GM21526 (cell line): ENCODE results near the gene RPH3AL.
"Not testable (repeated sequence)": the region's sequence is repeated elsewhere in the genome, so short reads cannot be mapped to it uniquely, and the experiment has no call there.

ENCODE experiments used
- ATAC-seq: cut with Tn5 transposase; IDR thresholded peaks from one replicate; pipeline ENCODE4 v1.9.1; 2021; ENCODE audit warnings: moderate library complexity; ENCODE audit not compliant: unreplicated experiment, low FRiP score

RPH3AL gene

GRCh38 chr17:206941-207560, 145.6 kb downstream of the RPH3AL start:
- ATAC-seq, result no peak

DNA sequence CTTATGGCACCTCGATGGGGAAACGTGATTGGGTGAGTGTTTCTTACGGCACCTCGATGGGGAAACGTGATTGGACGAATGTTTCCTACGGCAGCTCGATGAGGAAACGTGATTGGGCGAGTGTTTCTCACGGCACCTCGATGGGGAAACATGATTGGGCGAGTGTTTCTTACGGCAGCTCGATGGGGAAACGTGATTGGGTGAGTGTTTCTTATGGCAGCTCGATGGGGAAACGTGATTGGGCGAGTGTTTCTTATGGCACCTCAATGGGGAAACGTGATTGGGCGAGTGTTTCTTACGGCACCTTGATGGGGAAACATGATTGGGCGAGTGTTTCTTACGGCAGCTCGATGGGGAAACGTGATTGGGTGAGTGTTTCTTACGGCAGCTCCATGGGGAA, 146.1 kb downstream of the RPH3AL start:
- ATAC-seq, result not testable (repeated sequence)

DNA sequence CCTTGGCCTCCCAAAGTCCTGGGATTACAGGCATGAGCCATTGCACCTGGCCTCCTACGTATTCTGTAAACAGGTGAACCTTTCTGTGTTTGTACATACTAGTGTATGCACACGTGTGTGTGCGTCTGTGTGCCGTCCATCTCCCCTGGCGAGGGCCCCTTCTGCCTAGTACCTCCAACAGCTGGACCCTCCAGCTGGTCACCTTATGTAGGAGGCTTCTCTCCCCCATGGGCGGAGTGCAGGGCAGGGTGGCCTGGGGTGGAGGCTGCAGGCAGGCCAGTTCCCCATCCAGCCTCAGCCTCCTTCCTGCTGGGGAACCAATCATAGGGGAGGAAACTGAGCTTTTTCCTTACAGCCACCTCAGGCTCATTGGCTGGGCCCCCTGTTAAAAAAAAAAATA, 146.8 kb downstream of the RPH3AL start:
- no peak for ATAC-seq

DNA sequence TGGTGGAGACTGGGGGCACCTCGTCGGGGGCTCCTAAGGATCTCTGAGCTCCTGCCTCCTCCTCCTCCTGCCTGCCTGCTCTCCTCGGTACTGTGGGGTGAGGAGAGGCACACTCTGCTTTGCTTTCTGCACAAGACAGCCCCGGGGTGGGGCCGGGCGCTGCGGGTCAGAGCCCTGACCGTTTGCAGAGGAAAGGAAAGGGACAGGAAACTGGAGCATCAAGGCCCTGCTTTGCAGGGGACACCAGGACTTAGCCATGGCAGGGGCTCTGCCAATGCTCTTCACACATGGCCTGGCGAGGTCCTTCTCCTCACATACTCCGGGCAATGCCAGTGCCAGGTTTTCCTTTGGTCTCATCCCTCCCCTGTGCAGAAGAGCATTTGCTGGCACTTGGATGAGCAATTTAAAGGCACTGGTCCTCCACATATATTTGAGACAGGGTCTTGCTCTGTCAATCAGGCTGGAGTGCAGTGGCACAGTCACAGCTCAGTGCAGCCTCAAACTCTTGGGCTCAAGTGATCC, 147.4 kb downstream of the RPH3AL start:
- ATAC-seq, result no peak

- ATAC-seq, result no peak
Observed at GRCh38 chr17:204427-205147, 148.0 kb downstream of the RPH3AL start.

- no peak for ATAC-seq
Observed at GRCh38 chr17:202501-202951, 150.1 kb downstream of the RPH3AL start.

- not testable (repeated sequence) for ATAC-seq
Observed at GRCh38 chr17:201736-202135, 150.9 kb downstream of the RPH3AL start.

DNA sequence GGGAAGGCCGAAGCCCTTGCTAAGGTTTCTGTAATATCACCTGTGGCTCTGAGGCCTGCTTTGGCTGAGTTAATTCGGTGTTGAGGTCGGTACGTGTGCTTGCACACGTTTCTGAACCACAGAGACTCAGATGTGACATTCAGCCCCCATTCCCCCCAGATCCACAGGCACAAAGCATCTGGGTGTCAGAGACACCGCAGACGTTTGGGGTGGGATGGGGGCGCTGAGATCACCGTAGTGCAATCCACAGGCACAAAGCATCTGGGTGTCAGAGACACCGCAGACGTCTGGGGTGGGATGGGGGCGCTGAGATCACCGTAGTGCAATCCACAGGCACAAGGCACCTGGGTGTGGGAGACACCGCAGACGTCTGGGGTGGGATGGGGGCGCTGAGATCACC, 151.3 kb downstream of the RPH3AL start:
- ATAC-seq, result not testable (repeated sequence)

GRCh38 chr17:200586-200985, 152.0 kb downstream of the RPH3AL start:
- no peak for ATAC-seq

DNA sequence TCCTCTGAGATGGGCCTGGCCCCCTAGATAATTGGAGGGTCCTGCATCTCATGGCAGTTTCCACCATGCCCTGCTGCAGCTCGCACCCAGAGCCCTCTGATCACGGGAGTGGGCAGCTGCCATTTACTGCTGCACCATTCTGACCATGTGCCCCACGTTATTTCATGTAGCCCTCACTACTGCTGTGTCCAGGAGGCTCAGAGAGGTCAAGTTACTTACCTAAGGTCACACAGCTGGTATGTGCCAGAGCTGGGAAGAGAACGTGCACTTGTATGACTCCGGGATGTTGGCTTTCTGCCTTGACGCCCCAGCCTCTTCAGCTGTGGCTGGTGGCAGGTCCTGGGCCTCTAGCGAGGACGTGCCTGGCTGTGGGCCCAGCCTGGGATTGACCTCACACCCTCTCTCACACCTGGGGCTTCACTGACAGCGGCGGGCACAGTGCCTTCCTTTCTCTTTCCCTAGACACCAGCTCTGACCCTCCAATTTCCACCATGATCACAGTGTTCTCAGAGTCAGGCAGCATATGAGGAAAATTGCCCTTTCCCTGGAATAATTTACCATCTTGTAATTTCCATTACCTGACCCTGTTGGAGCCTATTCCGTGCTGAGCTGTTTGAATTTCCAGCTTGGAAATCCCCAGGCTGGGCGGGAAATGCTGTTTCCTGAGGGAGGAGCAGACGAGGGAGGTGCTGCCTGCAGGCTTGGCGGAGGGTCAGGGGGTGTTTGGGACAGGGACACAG, 152.6 kb downstream of the RPH3AL start:
- ATAC-seq, result no peak

DNA sequence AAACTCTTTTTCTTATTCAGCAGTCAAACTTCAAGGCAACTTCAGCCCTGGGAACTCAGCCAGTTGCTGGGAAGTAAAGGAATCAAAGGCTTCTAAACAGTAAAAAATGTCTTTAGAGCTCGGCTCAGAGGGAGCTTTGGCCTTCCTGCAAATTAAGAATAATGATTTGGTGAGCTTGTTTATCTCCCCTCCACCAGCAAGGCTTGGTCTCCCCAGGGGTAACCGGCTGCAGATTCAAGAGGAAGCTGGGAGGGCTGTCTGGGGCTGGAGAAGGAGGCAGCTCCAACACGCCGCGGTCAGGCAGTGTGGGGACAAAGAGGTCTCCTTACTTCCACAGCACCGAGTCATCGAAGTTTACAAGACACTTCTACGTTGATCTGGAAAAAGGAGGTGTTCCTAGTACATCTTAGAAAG, 153.4 kb downstream of the RPH3AL start:
- ATAC-seq, result no peak

DNA sequence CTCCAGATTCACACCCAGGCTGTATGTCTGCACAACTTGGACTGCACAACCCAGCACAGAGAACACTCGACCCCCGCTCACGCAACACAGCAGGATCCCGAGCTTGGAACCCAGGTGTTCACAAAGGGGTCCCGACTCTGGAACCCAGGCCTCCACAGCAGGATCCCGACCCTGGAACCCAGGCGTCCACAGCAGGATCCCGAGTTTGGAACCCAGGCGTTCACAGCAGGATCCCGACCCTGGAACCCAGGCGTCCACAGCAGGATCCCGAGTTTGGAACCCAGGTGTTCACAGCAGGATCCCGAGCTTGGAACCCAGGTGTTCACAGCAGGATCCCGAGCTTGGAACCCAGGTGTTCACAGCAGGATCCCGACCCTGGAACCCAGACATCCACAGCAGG, 154.4 kb downstream of the RPH3AL start:
- ATAC-seq, result not testable (repeated sequence)

DNA sequence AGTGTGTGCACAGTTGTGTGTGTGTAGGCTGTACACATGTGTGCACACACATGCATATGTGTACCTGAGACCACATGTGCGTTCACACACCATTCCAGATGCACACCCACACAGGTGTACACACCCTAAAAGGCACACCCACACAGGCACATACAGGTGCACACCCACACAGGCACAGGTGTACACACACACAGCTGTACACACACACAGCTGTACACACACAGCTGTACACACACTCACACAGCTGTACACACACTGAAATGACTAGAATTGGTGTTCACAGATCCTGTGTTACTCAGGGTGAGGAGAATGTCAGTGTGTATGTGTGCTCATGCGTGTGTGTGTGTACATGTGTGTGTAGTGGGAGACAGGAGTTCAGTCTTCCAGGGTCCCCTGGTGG, 155.3 kb downstream of the RPH3AL start:
- no peak for ATAC-seq

DNA sequence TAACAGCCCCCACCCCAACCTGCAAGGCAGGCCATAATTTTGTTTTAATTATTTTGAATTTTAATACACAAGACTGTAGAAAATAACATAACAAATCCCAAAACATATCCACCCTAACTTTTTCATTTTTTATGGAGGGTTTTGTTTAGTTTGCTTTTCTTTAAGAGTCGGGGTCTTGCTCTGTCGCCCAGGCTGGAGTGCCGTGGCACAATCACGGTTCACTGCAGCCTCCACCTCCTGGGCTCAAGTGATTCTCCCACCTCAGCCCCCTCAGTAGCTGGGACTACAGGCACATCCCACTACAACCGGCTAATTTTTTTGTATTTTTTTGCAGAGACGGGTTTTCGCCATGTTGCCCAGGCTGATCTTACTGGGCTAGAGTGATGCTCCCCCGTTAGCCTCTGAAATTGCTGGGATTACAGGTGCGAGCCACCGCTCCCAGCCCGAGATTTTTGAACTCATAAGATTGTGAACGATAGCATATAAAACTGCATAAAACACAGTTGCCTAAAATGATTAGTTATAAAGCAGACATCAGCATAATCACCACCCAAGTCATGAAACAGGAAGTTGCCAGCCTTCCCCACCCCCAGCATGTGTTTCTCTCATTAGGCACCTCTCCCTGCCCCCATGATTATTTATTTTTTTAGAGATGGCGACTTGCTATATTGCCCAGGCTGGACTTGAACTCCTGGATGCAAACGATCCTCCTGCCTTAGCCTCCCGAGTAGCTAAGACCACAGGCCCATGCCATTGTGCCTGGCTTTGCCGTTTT, 157.6 kb downstream of the RPH3AL start:
- ATAC-seq, result no peak

GRCh38 chr17:193841-194806, 158.5 kb downstream of the RPH3AL start:
- ATAC-seq, result no peak

DNA sequence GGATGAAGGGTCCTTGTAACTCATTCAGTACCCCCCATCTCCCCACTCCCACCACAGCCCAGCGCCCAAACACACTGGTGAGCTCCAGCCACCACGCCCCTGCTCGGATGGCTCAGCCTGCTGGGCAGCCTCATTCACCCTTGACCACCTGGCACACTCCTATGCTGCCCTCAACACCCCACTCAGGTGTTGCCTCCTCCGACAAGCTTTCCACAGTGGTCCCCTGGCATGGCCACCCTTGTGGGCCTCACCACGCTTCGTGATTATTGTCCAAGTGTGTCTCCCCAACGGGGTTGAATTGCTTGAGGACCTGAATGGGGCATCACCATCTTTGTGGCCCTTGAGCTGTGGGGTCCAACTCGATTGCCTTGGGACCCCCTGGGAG, 159.2 kb downstream of the RPH3AL start:
- no peak for ATAC-seq

GRCh38 chr17:192666-193425, 159.8 kb downstream of the RPH3AL start:
- no peak for ATAC-seq

DNA sequence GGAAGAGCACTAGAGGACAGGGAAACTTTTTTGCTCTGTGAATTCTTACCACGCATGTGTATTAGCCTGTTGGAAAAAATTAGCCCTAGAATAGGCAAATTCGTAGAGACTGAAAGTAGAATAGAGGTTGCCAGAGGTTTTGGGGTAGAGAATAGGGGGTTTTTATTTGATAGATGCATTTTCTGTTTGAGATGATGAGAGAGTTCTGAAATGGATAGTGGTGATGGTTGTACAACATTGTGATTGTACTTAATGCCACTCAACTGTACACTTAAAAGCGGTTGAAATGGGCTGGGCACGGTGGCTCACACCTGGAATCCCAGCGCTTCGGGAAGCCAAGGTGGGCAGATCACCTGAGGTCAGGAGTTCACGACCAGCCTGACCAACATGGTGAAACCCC, 163.2 kb downstream of the RPH3AL start:
- no peak for ATAC-seq

GRCh38 chr17:187130-187529, 165.5 kb downstream of the RPH3AL start:
- no peak for ATAC-seq
